ENCODE measurements around the gene RBM6.
"Not testable (repeated sequence)": the region's sequence is repeated elsewhere in the genome, so short reads cannot be mapped to it uniquely, and the experiment has no call there.

RBM6 gene

GRCh38 chr3:49929291-49930167 lies 10.4 kb upstream of the RBM6 start, which contains the start of gene MON1A:
Gene MON1A (minus strand): TSS chr3:49929811. CDS start chr3:49913346, 16,465 bp downstream.
- Histone ChIP-seq H3K27ac (peak within 1 kb of the TSS; percentile 84), H3K36me3 (peaks cover under 1% of the 10 kb centered on the region; the same call in 1 of the 2 replicates), H3K9me3 (no peaks in the 10 kb centered on the region), H3K9ac (peak within 1 kb of the TSS; percentile 83), H3K4me3 (peak within 1 kb of the TSS; percentile 82), H4K20me1 (no peaks in the 10 kb centered on the region), H3K4me2 (peak within 1 kb of the TSS; percentile 82), H3K27me3 (no peaks in the 10 kb centered on the region), H3K4me1 (peaks cover 39% of the 10 kb centered on the region)
- TF ChIP-seq Cebpa-rat (IDR thresholded peaks at IDR 0.05), result no peak; the same call in 1 of the 2 replicates

GRCh38 chr3:49930168-49930690 lies 9.7 kb upstream of the RBM6 start:
- H4K20me1 ChIP-seq, result no peaks in the 10 kb centered on the region
- H3K36me3 ChIP-seq, result no peaks in the 10 kb centered on the region
- no peaks in the 10 kb centered on the region for H3K27me3 ChIP-seq
- H3K27ac ChIP-seq, result peak overlapping the region; percentile 84
- H3K4me3 ChIP-seq, result peak overlapping the region; percentile 82
- H3K9me3 ChIP-seq, result no peaks in the 10 kb centered on the region
- H3K9ac ChIP-seq, result peak overlapping the region; percentile 83
- peak overlapping the region; percentile 82 for H3K4me2 ChIP-seq
- no peak for TF ChIP-seq Cebpa-rat (IDR thresholded peaks at IDR 0.05)
- H3K4me1 ChIP-seq, result peaks cover 39% of the 10 kb centered on the region

GRCh38 chr3:49930922-49931321 lies 9.0 kb upstream of the RBM6 start:
- peak overlapping the region; percentile 82 for H3K4me2 ChIP-seq
- H3K36me3 ChIP-seq, result no peaks in the 10 kb centered on the region
- no peaks in the 10 kb centered on the region for H3K27me3 ChIP-seq
- H3K4me3 ChIP-seq, result no peak overlapping the region
- peak overlapping the region; percentile 36; the same call in 1 of the 2 replicates for H3K27ac ChIP-seq
- peaks cover 39% of the 10 kb centered on the region for H3K4me1 ChIP-seq
- H4K20me1 ChIP-seq, result no peaks in the 10 kb centered on the region
- TF ChIP-seq Cebpa-rat (IDR thresholded peaks at IDR 0.05), result no peak
- no peaks in the 10 kb centered on the region for H3K9me3 ChIP-seq
- H3K9ac ChIP-seq, result no peak overlapping the region

GRCh38 chr3:49932281-49932680 lies 7.7 kb upstream of the RBM6 start:
- H3K4me2 ChIP-seq, H3K36me3 ChIP-seq, H3K4me3 ChIP-seq, H3K27ac ChIP-seq, H3K9me3 ChIP-seq, H3K27me3 ChIP-seq, H3K9ac ChIP-seq, H4K20me1 ChIP-seq: not testable (repeated sequence)
- H3K4me1 ChIP-seq, result peaks cover 39% of the 10 kb centered on the region

- Histone ChIP-seq H3K36me3 (no peaks in the 10 kb centered on the region), H3K27me3 (no peaks in the 10 kb centered on the region), H4K20me1 (peaks cover 21% of the 10 kb centered on the region), H3K9me3 (no peaks in the 10 kb centered on the region), H3K9ac (no peak overlapping the region), H3K4me2 (no peak overlapping the region), H3K27ac (no peak overlapping the region), H3K4me3 (no peak overlapping the region), H3K4me1 (peaks cover 24% of the 10 kb centered on the region)
- TF ChIP-seq Cebpa-rat (IDR thresholded peaks at IDR 0.05), result no peak
These were observed 2.9 kb upstream of the RBM6 start for GRCh38 chr3:49937090-49937489.

- Histone ChIP-seq H4K20me1 (peaks cover 57% of the 10 kb centered on the region), H3K27ac (peak overlapping the region; percentile 97)
- no peak for TF ChIP-seq Cebpa-rat (IDR thresholded peaks at IDR 0.05)
These were observed 808 bp downstream of the RBM6 start for GRCh38 chr3:49940667-49941249.

GRCh38 chr3:49942651-49943050 lies 2.7 kb downstream of the RBM6 start:
- peaks cover 47% of the 10 kb centered on the region for H3K36me3 ChIP-seq

More at GRCh38 chr3:49940667-49941249, 808 bp downstream of the RBM6 start:
- Histone ChIP-seq H3K9me3 (peaks cover 11% of the 10 kb centered on the region; the same call in 1 of the 2 replicates), H3K27me3 (no peaks in the 10 kb centered on the region), H3K9ac (peak overlapping the region; percentile 93), H3K36me3 (peaks cover 36% of the 10 kb centered on the region), H3K4me1 (peaks cover 41% of the 10 kb centered on the region), H3K4me3 (peak overlapping the region; percentile 82), H3K4me2 (peak overlapping the region; percentile 90)

GRCh38 chr3:49952924-49953323 lies 13.0 kb downstream of the RBM6 start:
- Histone ChIP-seq H3K4me1 (peaks cover 4% of the 10 kb centered on the region; the same call in 1 of the 2 replicates), H3K27me3 (no peaks in the 10 kb centered on the region), H3K9me3 (no peaks in the 10 kb centered on the region), H3K4me3 (no peak overlapping the region), H3K36me3 (peaks cover 64% of the 10 kb centered on the region), H3K4me2 (no peak overlapping the region), H3K9ac (no peak overlapping the region), H4K20me1 (peaks cover 100% of the 10 kb centered on the region), H3K27ac (no peak overlapping the region)
- no peak for TF ChIP-seq Cebpa-rat (IDR thresholded peaks at IDR 0.05)

More at GRCh38 chr3:49942651-49943050, 2.7 kb downstream of the RBM6 start:
- no peak overlapping the region for H3K9ac ChIP-seq
- H3K27ac ChIP-seq, result no peak overlapping the region
- peak overlapping the region; percentile 90 for H3K4me2 ChIP-seq
- TF ChIP-seq Cebpa-rat (IDR thresholded peaks at IDR 0.05), result no peak
- no peaks in the 10 kb centered on the region for H3K27me3 ChIP-seq
- no peak overlapping the region for H3K4me3 ChIP-seq
- peaks cover 76% of the 10 kb centered on the region for H4K20me1 ChIP-seq
- peaks cover 56% of the 10 kb centered on the region for H3K4me1 ChIP-seq
- peaks cover 11% of the 10 kb centered on the region; the same call in 1 of the 2 replicates for H3K9me3 ChIP-seq

GRCh38 chr3:49955636-49956035 lies 15.7 kb downstream of the RBM6 start:
- Histone ChIP-seq H3K4me3 (no peak overlapping the region), H4K20me1 (peaks cover 100% of the 10 kb centered on the region), H3K27ac (no peak overlapping the region), H3K9me3 (no peaks in the 10 kb centered on the region), H3K36me3 (peaks cover 56% of the 10 kb centered on the region), H3K4me2 (no peak overlapping the region), H3K9ac (no peak overlapping the region), H3K27me3 (no peaks in the 10 kb centered on the region), H3K4me1 (peaks cover 16% of the 10 kb centered on the region)
- no peak for TF ChIP-seq Cebpa-rat (IDR thresholded peaks at IDR 0.05)

Data from BLaER1 (cell line).